ENCODE data around the gene NDUFS8.
"Not testable (repeated sequence)": the region's sequence is repeated elsewhere in the genome, so short reads cannot be mapped to it uniquely, and the experiment has no call there.

The NDUFS8 gene

DNA sequence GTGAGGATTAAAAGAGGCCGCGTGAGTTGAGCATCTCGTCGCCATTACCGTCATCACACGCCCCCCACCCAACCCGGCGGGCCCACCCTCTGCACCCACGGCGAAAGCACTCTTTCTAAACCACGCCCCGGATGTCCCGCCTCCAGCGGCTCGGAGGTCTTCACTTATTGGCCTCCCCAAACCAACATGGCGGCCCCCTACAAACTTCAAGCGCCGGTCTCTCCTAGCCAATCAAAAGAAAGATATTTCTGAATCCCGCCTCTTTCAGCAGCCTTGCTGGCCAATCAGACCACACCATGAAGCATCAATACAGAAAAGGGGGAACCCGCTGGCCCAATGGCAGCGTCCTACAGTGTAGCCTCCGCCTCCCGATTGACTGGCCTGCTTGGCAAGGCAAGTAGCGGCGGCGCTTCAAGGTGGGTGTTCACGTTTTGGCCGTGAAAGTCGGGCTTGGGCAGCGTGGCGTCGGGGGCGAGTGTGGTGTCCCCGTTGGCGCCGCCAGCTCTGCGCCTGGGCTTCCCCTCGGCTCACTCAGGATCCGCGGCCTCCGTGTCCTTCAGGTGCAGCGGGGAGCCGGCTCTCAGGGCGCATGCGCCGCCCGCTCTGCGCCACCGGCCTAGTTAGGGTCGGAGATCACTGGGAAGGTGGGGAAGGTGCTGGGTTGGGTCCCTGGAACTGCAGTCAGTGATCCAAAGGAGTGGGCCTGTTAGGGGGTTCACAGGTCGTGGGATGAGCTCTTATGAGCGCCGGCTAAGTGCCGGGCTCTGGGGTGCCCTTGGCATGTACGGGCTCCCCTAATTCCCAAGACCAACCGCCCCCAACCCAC lies at the start of gene NDUFS8:
NDUFS8 (plus strand) TSS at position 364 of the 826 bp plus-strand sequence. CDS start 1,471 bp downstream, outside the sequence.
- peaks cover 41 to 51% of the 10 kb centered on the region in 2 experiments for H3K4me1 ChIP-seq (ENCODE audit: control insufficient read depth in 1 of 2, insufficient read depth in 1 of 2, low read depth in 1 of 2, low read length in 1 of 2)
- H3K36me3 ChIP-seq, result peaks cover 33% of the 10 kb centered on the region
- no peaks in the 10 kb centered on the region for H3K9me3 ChIP-seq
- TF ChIP-seq, protein P1, sequence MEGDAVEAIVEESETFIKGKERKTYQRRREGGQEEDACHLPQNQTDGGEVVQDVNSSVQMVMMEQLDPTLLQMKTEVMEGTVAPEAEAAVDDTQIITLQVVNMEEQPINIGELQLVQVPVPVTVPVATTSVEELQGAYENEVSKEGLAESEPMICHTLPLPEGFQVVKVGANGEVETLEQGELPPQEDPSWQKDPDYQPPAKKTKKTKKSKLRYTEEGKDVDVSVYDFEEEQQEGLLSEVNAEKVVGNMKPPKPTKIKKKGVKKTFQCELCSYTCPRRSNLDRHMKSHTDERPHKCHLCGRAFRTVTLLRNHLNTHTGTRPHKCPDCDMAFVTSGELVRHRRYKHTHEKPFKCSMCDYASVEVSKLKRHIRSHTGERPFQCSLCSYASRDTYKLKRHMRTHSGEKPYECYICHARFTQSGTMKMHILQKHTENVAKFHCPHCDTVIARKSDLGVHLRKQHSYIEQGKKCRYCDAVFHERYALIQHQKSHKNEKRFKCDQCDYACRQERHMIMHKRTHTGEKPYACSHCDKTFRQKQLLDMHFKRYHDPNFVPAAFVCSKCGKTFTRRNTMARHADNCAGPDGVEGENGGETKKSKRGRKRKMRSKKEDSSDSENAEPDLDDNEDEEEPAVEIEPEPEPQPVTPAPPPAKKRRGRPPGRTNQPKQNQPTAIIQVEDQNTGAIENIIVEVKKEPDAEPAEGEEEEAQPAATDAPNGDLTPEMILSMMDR (IDR thresholded peaks at IDR 0.05), result no peak
- H3K27me3 ChIP-seq, result no peaks in the 10 kb centered on the region
- peak within 1 kb of the TSS; percentile 93 for H3K4me3 ChIP-seq (ENCODE audit: low read depth in 1 of 2, low read length in 1 of 2)
- peak within 1 kb of the TSS; percentile 85 for H3K27ac ChIP-seq

DNA sequence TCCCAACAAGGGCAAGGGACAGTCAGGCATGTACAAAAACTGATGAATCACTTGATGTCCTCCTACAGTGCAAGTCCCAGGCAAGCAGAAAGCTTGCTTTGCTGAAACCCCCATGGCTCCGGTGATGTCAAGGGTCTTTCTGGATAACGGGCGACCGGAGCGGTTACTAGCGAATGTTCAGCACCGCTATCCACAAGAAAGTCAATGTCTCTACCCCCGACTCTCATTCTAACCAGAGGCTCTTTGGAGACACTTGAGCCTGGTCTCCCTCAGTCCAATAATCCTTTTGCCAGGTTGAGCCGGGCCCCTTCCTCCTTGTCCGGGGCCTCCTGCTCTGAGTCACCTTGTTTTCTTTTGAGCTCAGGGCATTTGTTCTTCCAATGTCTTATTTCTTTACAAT lies 49.3 kb upstream of the NDUFS8 start:
- H3K27ac ChIP-seq; H3K36me3 ChIP-seq; H3K4me1 ChIP-seq (ENCODE audit: control insufficient read depth in 1 of 2, insufficient read depth in 1 of 2, low read depth in 1 of 2, low read length in 1 of 2); H3K9me3 ChIP-seq; H3K4me3 ChIP-seq (ENCODE audit: low read depth in 1 of 2, low read length in 1 of 2): not testable (repeated sequence)
- peaks cover 25% of the 10 kb centered on the region for H3K27me3 ChIP-seq

GRCh38 chr11:67982255-67982857 lies 48.1 kb upstream of the NDUFS8 start:
- not testable (repeated sequence) for H3K36me3 ChIP-seq; H3K9me3 ChIP-seq; H3K4me1 ChIP-seq (ENCODE audit: control insufficient read depth in 1 of 2, insufficient read depth in 1 of 2, low read depth in 1 of 2, low read length in 1 of 2); H3K4me3 ChIP-seq (ENCODE audit: low read depth in 1 of 2, low read length in 1 of 2); H3K27ac ChIP-seq
- H3K27me3 ChIP-seq, result peaks cover 17% of the 10 kb centered on the region

- H3K36me3 ChIP-seq, result no peaks in the 10 kb centered on the region
- H3K9me3 ChIP-seq, result no peaks in the 10 kb centered on the region
- peaks cover 2% of the 10 kb centered on the region for H3K27me3 ChIP-seq
- no peak overlapping the region for H3K27ac ChIP-seq
- no peaks in the 10 kb centered on the region for H3K4me1 ChIP-seq (ENCODE audit: control insufficient read depth in 1 of 2, insufficient read depth in 1 of 2, low read depth in 1 of 2, low read length in 1 of 2)
- no peak overlapping the region for H3K4me3 ChIP-seq (ENCODE audit: low read depth in 1 of 2, low read length in 1 of 2)
- TF ChIP-seq, protein P1 (IDR thresholded peaks at IDR 0.05), result no peak
These were observed 46.5 kb upstream of the NDUFS8 start for GRCh38 chr11:67983951-67984350.

DNA sequence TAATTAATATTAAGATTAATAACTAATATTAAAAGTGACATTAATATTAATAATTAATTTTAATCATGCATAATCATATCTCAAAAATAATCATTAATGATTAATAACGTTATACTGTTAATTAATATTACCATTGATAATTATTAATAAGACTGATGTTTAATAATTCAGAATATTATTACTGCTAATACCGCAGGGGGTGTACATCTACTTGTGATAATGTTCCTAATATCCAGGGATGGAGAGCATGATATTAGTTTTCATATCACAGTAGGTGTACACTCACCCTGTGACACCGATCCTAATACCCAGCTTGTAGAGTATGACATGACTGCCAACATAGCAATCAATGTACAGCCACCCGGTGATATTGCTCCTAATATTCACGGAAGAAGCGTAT lies 45.2 kb upstream of the NDUFS8 start:
- H3K4me3 ChIP-seq (ENCODE audit: low read depth in 1 of 2, low read length in 1 of 2); H3K9me3 ChIP-seq; H3K36me3 ChIP-seq; H3K27me3 ChIP-seq; H3K27ac ChIP-seq; H3K4me1 ChIP-seq (ENCODE audit: control insufficient read depth in 1 of 2, insufficient read depth in 1 of 2, low read depth in 1 of 2, low read length in 1 of 2): not testable (repeated sequence)

DNA sequence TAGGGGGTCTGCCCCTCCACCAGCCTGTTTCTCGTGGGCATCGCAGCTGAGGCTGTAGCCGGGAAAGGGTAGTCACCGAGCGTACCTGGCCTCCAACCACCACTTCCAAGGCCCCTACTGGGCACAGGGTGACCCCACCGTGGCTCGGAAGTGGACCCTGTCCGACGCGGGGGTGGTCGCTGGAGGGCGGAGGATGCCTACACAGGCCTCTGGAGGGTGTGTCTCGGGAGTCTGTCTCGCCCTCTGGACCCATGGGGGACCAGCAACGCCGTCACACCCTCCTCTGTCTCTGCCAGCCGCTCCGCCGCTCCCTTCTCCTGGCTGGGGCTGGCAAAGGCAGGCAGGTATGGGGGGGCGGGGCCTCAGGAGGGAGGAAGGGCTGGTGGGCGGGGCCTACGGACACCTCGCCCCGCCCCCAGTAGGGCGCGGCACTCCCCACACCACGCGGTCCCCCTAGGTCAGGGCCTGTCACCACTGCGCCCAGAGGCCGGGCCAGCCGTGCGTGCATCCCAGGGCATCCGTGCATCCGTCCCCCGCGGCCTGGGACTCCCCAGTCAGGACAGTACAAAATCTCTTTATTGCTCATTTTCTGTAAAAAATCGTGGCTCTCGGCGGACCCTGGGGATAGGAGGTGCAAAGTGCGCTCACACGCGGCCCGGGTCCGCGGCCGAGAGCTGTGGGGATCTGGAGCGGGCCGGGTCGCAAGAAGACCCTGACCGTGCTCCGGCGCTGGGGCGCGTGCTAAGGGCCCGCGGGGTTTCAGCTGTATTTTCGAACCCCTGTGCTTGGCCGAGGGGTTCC lies 39.7 kb upstream of the NDUFS8 start:
- not testable (repeated sequence) for H3K27me3 ChIP-seq; H3K27ac ChIP-seq; H3K9me3 ChIP-seq; H3K4me1 ChIP-seq (ENCODE audit: control insufficient read depth in 1 of 2, insufficient read depth in 1 of 2, low read depth in 1 of 2, low read length in 1 of 2); H3K4me3 ChIP-seq (ENCODE audit: low read depth in 1 of 2, low read length in 1 of 2)
- peaks cover 42% of the 10 kb centered on the region for H3K36me3 ChIP-seq

- H3K27me3 ChIP-seq; H3K4me3 ChIP-seq (ENCODE audit: low read depth in 1 of 2, low read length in 1 of 2): not testable (repeated sequence)
These were observed 38.9 kb upstream of the NDUFS8 start for GRCh38 chr11:67991347-67992121.

More at GRCh38 chr11:67991347-67992121, 38.9 kb upstream of the NDUFS8 start:
- H3K4me1 ChIP-seq (ENCODE audit: control insufficient read depth in 1 of 2, insufficient read depth in 1 of 2, low read depth in 1 of 2, low read length in 1 of 2); H3K9me3 ChIP-seq; H3K27ac ChIP-seq: not testable (repeated sequence)
- peaks cover 50% of the 10 kb centered on the region for H3K36me3 ChIP-seq
